Psoas muscle (tissue), 8 donors: ENCODE results near the gene OTUB2. TPM values are rescaled to one million over a fixed set of nuclear protein-coding genes. Genes with fewer than 3 reads are reported as not detected.

ENCODE experiments used
- ATAC-seq, 4 donors: fragments of 200-7000 bp; cut with Tn5 transposase; one replicate each; pipeline ENCODE4 v1.9.1; 2020; ENCODE audit warnings: moderate library complexity in 3 of 4, mild to moderate bottlenecking in 2 of 4
- DNase-seq, 2 donors: peaks; one replicate each; pipeline ENCODE4 v3.0.0-alpha.2; 2020
- H3K27ac ChIP-seq: fragments of 200-600 bp; one replicate; pipeline ENCODE4 v1.8.0; 2022
- H3K27me3 ChIP-seq, 3 donors: fragments of 200-600 bp in 1 of 3; one replicate each; pipeline versions ENCODE4 v1.6.1 to v1.8.0; 2013 to 2022; ENCODE audit warnings: low read length in 2 of 3, mild to moderate bottlenecking in 2 of 3, moderate library complexity in 1 of 3; ENCODE audit not compliant: insufficient read depth in 3 of 3
- H3K36me3 ChIP-seq, 2 donors: fragments of 200-600 bp in 1 of 2; one replicate each; pipeline versions ENCODE4 v1.6.1 to v1.8.0; 2013 to 2022; ENCODE audit warnings: low read depth in 1 of 2, mild to moderate bottlenecking in 1 of 2, moderate library complexity in 1 of 2; ENCODE audit not compliant: insufficient read depth in 1 of 2
- H3K4me1 ChIP-seq: fragments of 200-600 bp; one replicate; pipeline ENCODE4 v1.8.0; 2022
- H3K4me3 ChIP-seq: fragments of 200-600 bp; one replicate; pipeline ENCODE4 v1.8.0; 2022; ENCODE audit warnings: mild to moderate bottlenecking
- H3K9me3 ChIP-seq: fragments of 200-600 bp; one replicate; pipeline ENCODE4 v1.8.0; 2022
- WGBS, 3 donors: extraction: QIAGEN DNeasy Blood & Tissue Kit; methylation state at CpG; one replicate each; pipeline versions ENCODE4 v1.1.6 to v1.1.7; 2013; 5-methylcytosine and 5-hydroxymethylcytosine counted together
- intact Hi-C, 2 donors: fragments of 100-400 bp; cut with DNase I; formaldehyde crosslinking; loops; one replicate each; pipeline versions ENCODE4 v1.11.0 to v1.14.2; 2022
- polyA plus RNA-seq, 3 donors: library from polyadenylated mRNA; stranded (reverse); fragments of 200-250 nt; gene quantifications; one replicate each; pipeline ENCODE4 v1.2.3, GENCODE V29; 2013
- total RNA-seq, 4 donors: library from RNA; stranded (reverse); fragmentation: NEBNext Ultra II Directional in 2 of 4; extraction: Animal tissue kit (Norgen Biotek cat#: 25700) in 2 of 4; gene quantifications; one replicate each; pipeline versions ENCODE4 v1.2.1 to v1.2.4, GENCODE V29; 2021 to 2023
- TF ChIP-seq, protein P1 (sequence below): fragments of 200-600 bp; IDR thresholded peaks from one replicate; pipeline ENCODE4 v1.8.0; 2022; ENCODE audit warnings: antibody characterized with exemption
- donor health status: healthy with polysubstance abuse.
- donor health status: DM: no; HTN: no; CAD: no; lungs with moderate emphysema.
- donor health status: Bipolar disorder and iron deficiency.
- donor health status: healthy.
- donor health status: DM: yes; HTN: yes; CAD: no.
- donor health status: DM: no; HTN: no; CAD: no.
- donor health status: DM: no; HTN: no; CAD: no.
- donor health status: DM: yes; HTN: yes; CAD: no.

The OTUB2 gene
- total and polyA plus RNA-seq, 7 donors: 0.04 to 0.96 (median 0.09) TPM

DNA sequence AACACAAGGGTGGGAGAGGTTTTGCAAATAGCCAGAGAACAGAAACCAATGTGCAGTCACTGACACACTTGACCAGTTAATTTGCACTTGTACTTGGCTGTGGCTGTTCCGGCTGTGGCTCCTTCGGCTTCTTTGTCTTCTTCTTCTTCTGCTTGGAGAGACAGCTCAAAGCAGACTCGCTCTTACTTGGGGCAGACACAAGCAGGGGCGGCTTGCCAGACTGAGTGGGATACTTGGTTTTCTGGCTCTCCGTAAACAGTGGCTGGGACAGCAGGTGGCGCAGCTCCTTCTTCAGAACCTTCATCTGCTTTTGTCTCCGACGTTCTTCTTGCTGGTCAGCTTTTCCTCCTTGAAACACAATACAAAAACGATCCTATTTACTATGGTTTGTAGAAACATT, 25.0 kb downstream of the OTUB2 start:
- ATAC-seq: peak in 1 of 4 donors; percentile 48
- 55 to 68% (median 58%) methylated on average over 9 of the region's 9 CpGs for WGBS, 3 donors
- no peak overlapping the region for H3K27ac ChIP-seq

GRCh38 chr14:94051779-94052178, 25.6 kb downstream of the OTUB2 start:
- peak overlapping the region; percentile 51 for H3K27ac ChIP-seq
- H3K9me3 ChIP-seq: no peaks in the 10 kb centered on the region
- peaks cover 28% of the 10 kb centered on the region for H3K4me1 ChIP-seq
- H3K36me3 ChIP-seq: peaks cover 13 to 96% of the 10 kb centered on the region in 2 donors
- WGBS, 3 donors: 41 to 71% (median 42%) methylated on average over 3 of the region's 3 CpGs
- TF ChIP-seq, protein P1, sequence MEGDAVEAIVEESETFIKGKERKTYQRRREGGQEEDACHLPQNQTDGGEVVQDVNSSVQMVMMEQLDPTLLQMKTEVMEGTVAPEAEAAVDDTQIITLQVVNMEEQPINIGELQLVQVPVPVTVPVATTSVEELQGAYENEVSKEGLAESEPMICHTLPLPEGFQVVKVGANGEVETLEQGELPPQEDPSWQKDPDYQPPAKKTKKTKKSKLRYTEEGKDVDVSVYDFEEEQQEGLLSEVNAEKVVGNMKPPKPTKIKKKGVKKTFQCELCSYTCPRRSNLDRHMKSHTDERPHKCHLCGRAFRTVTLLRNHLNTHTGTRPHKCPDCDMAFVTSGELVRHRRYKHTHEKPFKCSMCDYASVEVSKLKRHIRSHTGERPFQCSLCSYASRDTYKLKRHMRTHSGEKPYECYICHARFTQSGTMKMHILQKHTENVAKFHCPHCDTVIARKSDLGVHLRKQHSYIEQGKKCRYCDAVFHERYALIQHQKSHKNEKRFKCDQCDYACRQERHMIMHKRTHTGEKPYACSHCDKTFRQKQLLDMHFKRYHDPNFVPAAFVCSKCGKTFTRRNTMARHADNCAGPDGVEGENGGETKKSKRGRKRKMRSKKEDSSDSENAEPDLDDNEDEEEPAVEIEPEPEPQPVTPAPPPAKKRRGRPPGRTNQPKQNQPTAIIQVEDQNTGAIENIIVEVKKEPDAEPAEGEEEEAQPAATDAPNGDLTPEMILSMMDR: no peak
- peak; percentile 66 to 80 (median 75) for ATAC-seq
- H3K27me3 ChIP-seq: no peaks in the 10 kb centered on the region
- H3K4me3 ChIP-seq: no peak overlapping the region
- intact Hi-C loops: no loop called here
- DNase-seq: no peak

More for the DNA sequence above, 25.0 kb downstream of the OTUB2 start:
- DNase-seq: no peak
- Histone ChIP-seq H3K4me3 (no peak overlapping the region), H3K4me1 (peaks cover 26% of the 10 kb centered on the region), H3K27me3 (no peaks in the 10 kb centered on the region), H3K9me3 (no peaks in the 10 kb centered on the region), H3K36me3 (peaks cover 9 to 96% of the 10 kb centered on the region in 2 donors)
- TF ChIP-seq, protein P1: peak; percentile 22
- intact Hi-C loops: no loop called here

- DNase-seq (no peak), ATAC-seq (peak in 1 of 4 donors; percentile 5)
- intact Hi-C loops: no loop called here
- Histone ChIP-seq H3K4me1 (peaks cover 32% of the 10 kb centered on the region), H3K36me3 (peaks cover 14 to 96% of the 10 kb centered on the region in 2 donors), H3K27me3 (no peaks in the 10 kb centered on the region), H3K4me3 (no peak overlapping the region), H3K9me3 (no peaks in the 10 kb centered on the region), H3K27ac (peak overlapping the region; percentile 51)
- 60 to 97% (median 86%) methylated on average over 1 of the region's 1 CpG for WGBS, 3 donors
- TF ChIP-seq, protein P1: no peak
Measured at GRCh38 chr14:94052199-94052598, 26.1 kb downstream of the OTUB2 start.

DNA sequence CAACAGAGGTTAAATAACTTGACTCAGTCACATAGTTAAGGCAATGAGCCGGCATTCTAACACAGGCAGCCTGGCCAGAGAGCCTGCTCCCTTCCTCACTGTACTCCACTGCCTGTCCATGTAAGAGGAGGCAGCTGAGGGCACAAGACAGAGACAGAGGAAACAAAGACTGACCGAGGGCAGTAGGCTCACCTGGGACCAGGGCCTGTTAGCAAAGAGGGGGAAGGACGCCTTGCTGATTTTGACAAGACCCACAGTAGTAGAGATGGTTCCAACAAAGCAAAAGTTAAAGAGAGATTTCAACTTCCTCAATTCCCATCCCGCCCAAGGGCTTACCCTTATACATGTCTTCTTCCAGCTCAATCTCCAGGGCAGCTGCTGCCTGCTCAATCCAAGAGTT, 26.5 kb downstream of the OTUB2 start:
- no peaks in the 10 kb centered on the region for H3K9me3 ChIP-seq
- TF ChIP-seq, protein P1: no peak
- H3K36me3 ChIP-seq: peaks cover 14 to 96% of the 10 kb centered on the region in 2 donors
- peak overlapping the region; percentile 51 for H3K27ac ChIP-seq
- WGBS, 3 donors: 66 to 90% (median 74%) methylated on average over 4 of the region's 4 CpGs
- no peaks in the 10 kb centered on the region for H3K27me3 ChIP-seq
- peak; percentile 48 to 60 (median 54) for ATAC-seq
- no peak overlapping the region for H3K4me3 ChIP-seq
- no peak for DNase-seq
- intact Hi-C loops: no loop called here
- peaks cover 35% of the 10 kb centered on the region for H3K4me1 ChIP-seq

DNA sequence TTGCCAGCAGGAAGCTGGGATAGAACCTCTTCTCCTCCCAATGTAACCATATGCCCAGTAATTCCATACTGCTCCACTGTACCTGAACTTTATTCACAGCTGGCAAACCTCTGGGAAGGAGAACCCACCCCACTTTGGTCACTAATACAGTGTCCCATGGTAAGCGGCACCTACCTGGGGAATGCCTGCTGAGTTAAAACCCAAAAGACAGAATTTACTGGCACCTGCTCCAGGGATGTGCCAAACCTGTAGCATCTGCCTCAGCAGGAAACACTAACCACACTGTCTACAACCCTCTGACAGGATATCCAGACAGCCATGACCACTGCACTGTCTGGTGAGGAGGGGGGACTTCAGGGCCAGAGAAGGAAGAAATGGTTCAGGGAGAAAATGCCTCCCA, 28.3 kb downstream of the OTUB2 start:
- WGBS, 3 donors: 98 to 100% (median 100%) methylated on average over 1 of the region's 1 CpG

More for the DNA sequence above, 28.3 kb downstream of the OTUB2 start:
- Histone ChIP-seq H3K27ac (no peak overlapping the region), H3K4me3 (no peak overlapping the region), H3K4me1 (peaks cover 41% of the 10 kb centered on the region), H3K9me3 (no peaks in the 10 kb centered on the region), H3K36me3 (peaks cover 8 to 96% of the 10 kb centered on the region in 2 donors), H3K27me3 (no peaks in the 10 kb centered on the region)
- TF ChIP-seq, protein P1: no peak
- no peak for DNase-seq
- no peak for ATAC-seq
- intact Hi-C loops: no loop called here
